ENCODE measurements around the gene POLR2E. TPM values are rescaled to one million over a fixed set of nuclear protein-coding genes. Genes with fewer than 3 reads are reported as not detected.

POLR2E gene
- total and polyA plus RNA-seq, 2 of the 13 experiments (the other 11 are each of a cell fraction or from before 2014, with no cell fraction given) = 140 to 272 TPM

DNA sequence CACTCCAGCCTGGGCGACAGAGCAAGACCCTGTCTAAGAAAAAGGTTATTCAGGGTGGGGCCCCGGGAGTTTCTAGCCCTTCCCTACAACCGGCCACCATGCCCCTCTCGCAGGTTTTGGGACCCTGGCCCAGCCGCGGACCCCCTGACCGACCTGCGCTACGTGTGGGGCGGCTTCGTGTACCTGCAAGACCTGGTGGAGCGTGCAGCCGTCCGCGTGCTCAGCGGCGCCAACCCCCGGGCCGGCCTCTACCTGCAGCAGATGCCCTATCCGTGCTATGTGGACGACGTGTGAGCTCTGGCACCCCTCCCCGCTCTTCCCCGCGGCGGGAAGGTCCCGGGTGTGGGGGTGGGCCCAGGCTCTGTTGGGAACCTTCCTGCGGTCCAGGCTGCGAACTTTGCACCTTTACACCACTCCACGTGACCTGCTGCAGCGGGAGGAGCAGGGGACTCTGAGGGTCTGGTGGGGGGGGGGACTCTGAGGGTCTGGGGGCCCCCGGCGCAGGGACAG lies 49.0 kb downstream of the POLR2E start (continued):
- TF ChIP-seq, protein P1, sequence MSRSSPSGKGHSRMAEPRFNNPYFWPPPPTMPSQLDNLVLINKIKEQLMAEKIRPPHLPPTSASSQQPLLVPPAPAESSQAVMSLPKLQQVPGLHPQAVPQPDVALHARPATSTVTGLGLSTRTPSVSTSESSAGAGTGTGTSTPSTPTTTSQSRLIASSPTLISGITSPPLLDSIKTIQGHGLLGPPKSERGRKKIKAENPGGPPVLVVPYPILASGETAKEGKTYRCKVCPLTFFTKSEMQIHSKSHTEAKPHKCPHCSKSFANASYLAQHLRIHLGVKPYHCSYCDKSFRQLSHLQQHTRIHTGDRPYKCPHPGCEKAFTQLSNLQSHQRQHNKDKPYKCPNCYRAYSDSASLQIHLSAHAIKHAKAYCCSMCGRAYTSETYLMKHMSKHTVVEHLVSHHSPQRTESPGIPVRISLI (CRISPR knock-in tag; IDR thresholded peaks at IDR 0.05; ENCODE audit: borderline replicate concordance) = no peak
- TF ChIP-seq FOSL2 (CRISPR knock-in tag; IDR thresholded peaks at IDR 0.05) (no peak), HHEX (CRISPR knock-in tag; IDR thresholded peaks at IDR 0.05) (no peak), PBX2 (CRISPR knock-in tag; IDR thresholded peaks at IDR 0.05) (no peak), EEA1 (CRISPR knock-in tag; IDR thresholded peaks at IDR 0.05; ENCODE audit: borderline replicate concordance) (peak; percentile 51; the same call in 1 of the 2 replicates), JUNB (CRISPR knock-in tag; IDR thresholded peaks at IDR 0.05; ENCODE audit: borderline replicate concordance) (no peak), ZNF780A (CRISPR knock-in tag; IDR thresholded peaks at IDR 0.05) (no peak), NFE2L1 (CRISPR knock-in tag; IDR thresholded peaks at IDR 0.05; ENCODE audit: borderline replicate concordance) (no peak), ZNF33B (CRISPR knock-in tag; IDR thresholded peaks at IDR 0.05) (peak; percentile 70; the same call in 1 of the 2 replicates), MED1 (CRISPR knock-in tag; IDR thresholded peaks at IDR 0.05) (peak; percentile 67), ELK4 (CRISPR knock-in tag; IDR thresholded peaks at IDR 0.05; ENCODE audit: borderline replicate concordance) (no peak), KDM6A (CRISPR knock-in tag; IDR thresholded peaks at IDR 0.05; ENCODE audit: low read depth) (no peak), ZNF781 (CRISPR knock-in tag; IDR thresholded peaks at IDR 0.05; ENCODE audit: borderline replicate concordance, not compliant biosample characterization) (no peak), ZSCAN30 (CRISPR knock-in tag; IDR thresholded peaks at IDR 0.05) (no peak), NBN (conservative IDR thresholded peaks at IDR 0.05) (no peak), ZNF44 (CRISPR knock-in tag; IDR thresholded peaks at IDR 0.05) (no peak)
- TF ChIP-seq, protein P2, sequence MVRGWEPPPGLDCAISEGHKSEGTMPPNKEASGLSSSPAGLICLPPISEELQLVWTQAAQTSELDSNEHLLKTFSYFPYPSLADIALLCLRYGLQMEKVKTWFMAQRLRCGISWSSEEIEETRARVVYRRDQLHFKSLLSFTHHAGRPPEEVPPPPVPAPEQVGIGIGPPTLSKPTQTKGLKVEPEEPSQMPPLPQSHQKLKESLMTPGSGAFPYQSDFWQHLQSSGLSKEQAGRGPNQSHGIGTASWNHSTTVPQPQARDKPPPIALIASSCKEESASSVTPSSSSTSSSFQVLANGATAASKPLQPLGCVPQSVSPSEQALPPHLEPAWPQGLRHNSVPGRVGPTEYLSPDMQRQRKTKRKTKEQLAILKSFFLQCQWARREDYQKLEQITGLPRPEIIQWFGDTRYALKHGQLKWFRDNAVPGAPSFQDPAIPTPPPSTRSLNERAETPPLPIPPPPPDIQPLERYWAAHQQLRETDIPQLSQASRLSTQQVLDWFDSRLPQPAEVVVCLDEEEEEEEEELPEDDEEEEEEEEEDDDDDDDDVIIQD (CRISPR knock-in tag; IDR thresholded peaks at IDR 0.05; ENCODE audit: low read depth) = no peak; the same call in 1 of the 2 replicates
- TF ChIP-seq, protein P3, sequence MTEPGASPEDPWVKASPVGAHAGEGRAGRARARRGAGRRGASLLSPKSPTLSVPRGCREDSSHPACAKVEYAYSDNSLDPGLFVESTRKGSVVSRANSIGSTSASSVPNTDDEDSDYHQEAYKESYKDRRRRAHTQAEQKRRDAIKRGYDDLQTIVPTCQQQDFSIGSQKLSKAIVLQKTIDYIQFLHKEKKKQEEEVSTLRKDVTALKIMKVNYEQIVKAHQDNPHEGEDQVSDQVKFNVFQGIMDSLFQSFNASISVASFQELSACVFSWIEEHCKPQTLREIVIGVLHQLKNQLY (CRISPR knock-in tag; IDR thresholded peaks at IDR 0.05) = peak; percentile 58; the same call in 1 of the 2 replicates
- TF ChIP-seq, protein P4, sequence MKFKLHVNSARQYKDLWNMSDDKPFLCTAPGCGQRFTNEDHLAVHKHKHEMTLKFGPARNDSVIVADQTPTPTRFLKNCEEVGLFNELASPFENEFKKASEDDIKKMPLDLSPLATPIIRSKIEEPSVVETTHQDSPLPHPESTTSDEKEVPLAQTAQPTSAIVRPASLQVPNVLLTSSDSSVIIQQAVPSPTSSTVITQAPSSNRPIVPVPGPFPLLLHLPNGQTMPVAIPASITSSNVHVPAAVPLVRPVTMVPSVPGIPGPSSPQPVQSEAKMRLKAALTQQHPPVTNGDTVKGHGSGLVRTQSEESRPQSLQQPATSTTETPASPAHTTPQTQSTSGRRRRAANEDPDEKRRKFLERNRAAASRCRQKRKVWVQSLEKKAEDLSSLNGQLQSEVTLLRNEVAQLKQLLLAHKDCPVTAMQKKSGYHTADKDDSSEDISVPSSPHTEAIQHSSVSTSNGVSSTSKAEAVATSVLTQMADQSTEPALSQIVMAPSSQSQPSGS (CRISPR knock-in tag; IDR thresholded peaks at IDR 0.05) = 0 out of 2 replicates have a peak, but pooled peaks have one; percentile 23
- TF ChIP-seq, protein P5, sequence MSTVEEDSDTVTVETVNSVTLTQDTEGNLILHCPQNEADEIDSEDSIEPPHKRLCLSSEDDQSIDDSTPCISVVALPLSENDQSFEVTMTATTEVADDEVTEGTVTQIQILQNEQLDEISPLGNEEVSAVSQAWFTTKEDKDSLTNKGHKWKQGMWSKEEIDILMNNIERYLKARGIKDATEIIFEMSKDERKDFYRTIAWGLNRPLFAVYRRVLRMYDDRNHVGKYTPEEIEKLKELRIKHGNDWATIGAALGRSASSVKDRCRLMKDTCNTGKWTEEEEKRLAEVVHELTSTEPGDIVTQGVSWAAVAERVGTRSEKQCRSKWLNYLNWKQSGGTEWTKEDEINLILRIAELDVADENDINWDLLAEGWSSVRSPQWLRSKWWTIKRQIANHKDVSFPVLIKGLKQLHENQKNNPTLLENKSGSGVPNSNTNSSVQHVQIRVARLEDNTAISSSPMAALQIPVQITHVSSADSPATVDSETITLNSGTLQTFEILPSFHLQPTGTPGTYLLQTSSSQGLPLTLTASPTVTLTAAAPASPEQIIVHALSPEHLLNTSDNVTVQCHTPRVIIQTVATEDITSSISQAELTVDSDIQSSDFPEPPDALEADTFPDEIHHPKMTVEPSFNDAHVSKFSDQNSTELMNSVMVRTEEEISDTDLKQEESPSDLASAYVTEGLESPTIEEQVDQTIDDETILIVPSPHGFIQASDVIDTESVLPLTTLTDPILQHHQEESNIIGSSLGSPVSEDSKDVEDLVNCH (CRISPR knock-in tag; IDR thresholded peaks at IDR 0.05) = no peak
